HG02623 (cell line): ENCODE data around the gene NOL12.
"Not testable (repeated sequence)": the region's sequence is repeated elsewhere in the genome, so short reads cannot be mapped to it uniquely, and the experiment has no call there.

Experiments
- ATAC-seq: cut with Tn5 transposase; IDR thresholded peaks from one replicate; pipeline ENCODE4 v1.9.1; 2021; ENCODE audit warnings: moderate library complexity; ENCODE audit not compliant: unreplicated experiment

Gene NOL12

DNA sequence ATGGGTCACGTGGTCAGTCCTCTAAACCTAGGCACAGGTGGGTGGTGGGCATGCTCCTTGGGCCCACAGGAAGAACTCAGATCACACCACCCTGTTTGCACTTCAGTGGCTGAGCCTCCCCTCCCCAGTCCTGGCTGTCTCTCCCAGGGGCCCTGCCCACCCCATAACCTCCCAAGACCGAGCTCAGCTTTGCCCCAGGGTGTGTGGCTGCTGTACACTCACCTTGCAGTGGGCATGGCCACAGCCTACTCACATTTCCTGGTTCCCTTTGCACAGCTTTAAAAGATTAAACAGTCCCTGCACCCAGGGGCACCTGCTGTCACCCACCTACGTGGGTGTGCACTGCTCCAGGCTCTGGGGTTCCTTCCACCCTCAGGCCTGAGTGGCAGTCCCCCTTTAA lies 24.5 kb downstream of the NOL12 start:
- ATAC-seq: no peak

- no peak for ATAC-seq
Observed at GRCh38 chr22:37711490-37711889, 25.3 kb downstream of the NOL12 start.

DNA sequence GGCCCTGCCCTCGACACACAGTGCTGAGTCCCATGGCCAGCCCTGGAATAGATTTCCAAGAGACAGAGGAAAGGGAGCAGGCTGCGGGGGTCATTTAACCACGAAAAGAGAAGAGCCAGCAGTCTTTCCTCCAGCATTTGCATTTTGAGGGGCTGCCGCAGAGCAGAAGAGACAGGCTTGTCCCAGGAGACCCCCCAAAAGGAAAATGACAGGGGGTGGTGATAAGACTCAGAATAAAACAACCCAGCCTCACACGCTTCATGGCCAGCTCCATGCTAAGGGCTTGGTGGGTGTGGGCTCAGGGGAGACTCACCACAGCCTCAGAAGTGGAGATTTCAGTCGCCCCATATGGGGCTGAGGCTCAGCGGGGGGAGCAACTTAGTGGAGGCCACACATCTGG lies 27.6 kb downstream of the NOL12 start:
- no peak for ATAC-seq

DNA sequence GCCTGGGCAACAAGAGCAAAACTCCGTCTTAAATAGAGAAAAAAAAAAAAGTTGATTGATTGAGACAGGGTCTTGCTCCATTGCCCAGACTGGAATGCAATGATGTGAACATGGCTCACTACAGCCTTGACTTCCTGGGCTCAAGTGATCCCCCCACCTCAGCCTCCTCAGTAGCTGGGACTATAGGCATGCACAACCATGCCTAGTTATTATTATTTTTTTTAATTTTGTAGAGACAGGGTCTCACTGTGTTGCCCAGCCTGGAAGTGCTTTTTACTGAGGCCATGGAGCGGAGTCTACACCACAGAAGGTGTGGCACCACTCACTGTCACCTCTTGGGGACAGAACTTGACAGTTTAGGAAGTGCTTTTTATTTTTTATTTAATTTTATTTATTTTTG lies 28.5 kb downstream of the NOL12 start:
- no peak for ATAC-seq

GRCh38 chr22:37715760-37716159 lies 29.6 kb downstream of the NOL12 start:
- no peak for ATAC-seq

GRCh38 chr22:37716708-37717107 lies 30.6 kb downstream of the NOL12 start:
- ATAC-seq: no peak

GRCh38 chr22:37717235-37717634 lies 31.1 kb downstream of the NOL12 start:
- ATAC-seq: not testable (repeated sequence)

GRCh38 chr22:37717746-37718305 lies 31.7 kb downstream of the NOL12 start:
- not testable (repeated sequence) for ATAC-seq

DNA sequence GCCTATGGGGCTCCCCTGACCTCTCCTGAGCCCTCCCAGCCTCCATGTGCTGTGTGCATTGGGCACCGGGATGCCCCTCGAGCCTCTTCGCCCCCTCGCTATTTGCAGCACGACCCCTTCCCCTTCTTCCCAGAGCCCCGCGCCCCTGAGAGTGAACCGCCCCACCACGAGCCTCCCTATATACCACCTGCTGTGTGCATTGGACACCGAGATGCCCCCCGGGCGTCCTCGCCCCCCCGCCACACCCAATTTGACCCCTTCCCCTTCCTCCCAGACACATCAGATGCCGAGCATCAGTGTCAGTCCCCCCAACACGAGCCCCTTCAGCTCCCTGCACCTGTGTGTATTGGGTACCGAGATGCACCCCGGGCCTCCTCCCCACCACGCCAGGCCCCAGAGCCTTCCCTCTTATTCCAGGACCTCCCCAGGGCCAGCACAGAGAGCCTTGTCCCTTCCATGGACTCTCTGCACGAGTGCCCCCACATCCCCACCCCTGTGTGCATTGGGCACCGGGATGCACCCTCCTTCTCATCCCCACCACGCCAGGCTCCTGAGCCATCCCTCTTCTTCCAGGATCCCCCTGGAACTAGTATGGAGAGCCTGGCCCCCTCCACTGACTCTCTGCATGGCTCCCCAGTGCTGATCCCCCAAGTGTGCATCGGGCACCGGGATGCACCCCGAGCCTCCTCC lies 39.6 kb downstream of the NOL12 start:
- ATAC-seq: no peak

- ATAC-seq: no peak
Observed at GRCh38 chr22:37726241-37726887, 40.2 kb downstream of the NOL12 start.

- no peak for ATAC-seq
Observed at GRCh38 chr22:37728620-37729019, 42.5 kb downstream of the NOL12 start.

DNA sequence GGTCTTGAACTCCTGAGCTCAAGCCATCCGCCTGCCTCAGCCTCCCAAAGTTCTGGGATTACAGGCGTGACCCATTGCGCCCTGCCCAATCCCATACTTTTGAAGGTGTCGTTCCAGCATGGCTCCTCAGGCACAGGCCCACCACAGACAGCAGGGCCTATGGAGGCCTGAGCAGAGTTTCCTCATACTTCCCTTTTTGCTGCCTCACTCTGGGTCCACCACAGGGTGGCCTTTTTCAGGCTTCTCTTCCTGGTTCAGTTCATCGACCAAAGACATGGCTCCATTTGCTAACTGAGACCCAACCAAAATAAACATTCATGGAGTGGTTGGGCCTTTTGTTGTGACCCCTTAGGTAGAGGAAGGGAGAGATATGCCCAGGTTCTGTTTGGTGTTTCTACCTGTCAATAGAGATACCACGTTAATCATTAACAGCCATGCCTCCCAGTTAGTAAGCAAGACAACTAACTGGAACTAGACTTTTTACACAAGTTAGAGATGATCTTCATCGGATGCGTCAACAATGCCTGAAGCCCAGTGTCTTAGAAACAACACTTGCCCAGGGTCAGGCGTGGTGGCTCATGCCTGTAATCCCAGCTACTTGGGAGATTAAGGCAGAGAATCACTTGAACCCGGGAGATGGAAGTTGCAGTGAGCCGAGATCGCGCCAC lies 45.8 kb downstream of the NOL12 start:
- no peak for ATAC-seq

DNA sequence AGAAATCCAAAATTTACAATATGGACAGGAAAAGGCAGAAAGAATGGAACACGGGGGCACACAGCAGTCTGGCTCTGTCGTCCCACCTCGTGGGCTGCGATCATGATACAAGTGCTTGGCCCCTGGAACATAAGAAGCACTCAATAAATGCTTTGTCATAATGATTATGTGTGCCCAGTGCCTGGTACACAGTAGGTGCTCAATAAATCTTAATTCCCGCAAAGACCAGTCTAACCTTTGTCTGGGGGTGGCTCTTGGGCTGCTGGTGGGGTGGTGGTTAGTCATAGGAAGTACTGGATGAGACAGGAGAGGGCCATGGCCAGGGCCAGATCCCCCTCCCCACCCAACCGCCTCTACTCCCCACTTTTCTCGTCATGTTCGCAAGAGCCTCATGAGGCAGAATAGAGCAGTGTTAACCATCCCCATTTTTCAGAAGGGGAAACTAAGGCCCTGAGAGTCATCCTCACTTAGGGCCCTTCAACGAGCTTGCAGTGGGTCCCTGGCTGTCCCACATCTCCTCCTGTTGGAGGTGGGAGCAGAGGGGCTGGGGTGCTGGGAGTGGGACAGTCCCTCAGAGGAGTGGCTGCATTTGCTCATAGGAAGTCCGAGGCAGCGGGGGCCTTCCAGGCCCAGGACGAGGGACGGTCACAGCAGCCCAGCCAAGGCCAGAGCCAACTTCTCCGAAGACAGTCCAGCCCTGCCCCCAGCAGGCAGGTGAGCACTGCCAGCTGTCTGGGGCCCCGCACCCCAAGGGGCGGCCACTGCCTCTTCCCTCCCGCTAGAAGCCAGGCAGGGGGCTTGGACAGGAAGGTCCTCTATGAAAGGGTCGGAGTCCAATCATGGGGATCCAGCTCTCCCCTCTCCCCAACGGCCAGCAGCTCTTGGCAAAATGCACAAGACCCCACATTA lies 46.8 kb downstream of the NOL12 start:
- ATAC-seq: no peak

GRCh38 chr22:37733625-37734401 lies 47.7 kb downstream of the NOL12 start:
- ATAC-seq: no peak

GRCh38 chr22:37734402-37734700 lies 48.2 kb downstream of the NOL12 start:
- no peak for ATAC-seq

DNA sequence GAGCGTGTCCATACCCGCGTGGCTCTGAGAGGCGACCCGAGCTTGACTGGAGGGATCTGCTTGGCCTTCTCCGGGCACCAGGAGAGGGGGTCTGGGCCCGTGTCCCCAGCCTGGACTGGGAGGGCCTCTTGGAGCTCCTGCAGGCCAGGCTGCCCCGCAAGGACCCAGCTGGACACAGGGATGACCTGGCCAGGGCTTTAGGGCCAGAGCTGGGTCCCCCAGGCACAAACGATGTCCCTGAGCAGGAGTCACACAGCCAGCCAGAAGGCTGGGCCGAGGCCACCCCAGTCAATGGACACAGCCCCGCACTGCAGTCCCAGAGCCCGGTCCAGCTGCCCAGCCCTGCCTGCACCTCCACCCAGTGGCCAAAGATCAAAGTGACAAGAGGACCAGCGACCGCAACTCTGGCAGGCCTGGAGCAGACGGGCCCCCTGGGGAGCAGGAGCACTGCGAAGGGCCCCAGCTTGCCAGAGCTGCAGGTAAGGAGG lies 48.9 kb downstream of the NOL12 start:
- no peak for ATAC-seq

- ATAC-seq: no peak
Observed at GRCh38 chr22:37739035-37739434, 52.9 kb downstream of the NOL12 start.

- no peak for ATAC-seq
Observed at GRCh38 chr22:37739611-37740049, 53.5 kb downstream of the NOL12 start.

GRCh38 chr22:37740455-37741311 lies 54.5 kb downstream of the NOL12 start:
- ATAC-seq: no peak
